DOHH2 (cell line): ENCODE measurements around the gene SERINC5.

Source experiments
- H3F3A ChIP-seq: fragments of 200-600 bp; sonication (generic), shearing (Covaris generic); 2 replicates; pipeline ENCODE4 v1.6.0; 2016; ENCODE audit warnings: antibody characterized with exemption, mild to moderate bottlenecking; ENCODE audit not compliant: control insufficient read depth, insufficient read depth
- H3K27ac ChIP-seq: fragments of 200-600 bp; sonication (generic); 2 replicates; pipeline ENCODE4 v1.5.1; 2014; ENCODE audit warnings: low read depth, mild to moderate bottlenecking, low read length, moderate library complexity
- H3K27me3 ChIP-seq: fragments of 200-600 bp; sonication (generic); 2 replicates; pipeline ENCODE4 v1.6.1; 2014; ENCODE audit warnings: mild to moderate bottlenecking, low read length, mixed read lengths; ENCODE audit not compliant: control insufficient read depth
- H3K36me3 ChIP-seq: fragments of 200-600 bp; sonication (generic); 2 replicates; pipeline ENCODE4 v1.6.1; 2014; ENCODE audit warnings: mild to moderate bottlenecking, low read length, moderate library complexity, mixed read lengths; ENCODE audit not compliant: control insufficient read depth
- H3K4me1 ChIP-seq: fragments of 200-600 bp; sonication (generic); 2 replicates; pipeline ENCODE4 v1.6.1; 2014; ENCODE audit warnings: mild to moderate bottlenecking, low read length, mixed read lengths; ENCODE audit not compliant: control insufficient read depth
- H3K4me2 ChIP-seq: fragments of 200-600 bp; sonication (generic); 2 replicates; pipeline ENCODE4 v1.6.0; 2014; ENCODE audit warnings: mild to moderate bottlenecking, low read length, moderate library complexity
- H3K4me3 ChIP-seq: fragments of 200-600 bp; sonication (generic); 2 replicates; pipeline ENCODE4 v1.5.1; 2014; ENCODE audit warnings: mild to moderate bottlenecking, low read length, mixed read lengths
- H3K79me2 ChIP-seq: fragments of 200-600 bp; sonication (generic); 2 replicates; pipeline ENCODE4 v1.6.1; 2014; ENCODE audit warnings: mild to moderate bottlenecking, low read length, mixed read lengths; ENCODE audit not compliant: control insufficient read depth
- H3K9me2 ChIP-seq: fragments of 200-600 bp; sonication (generic); replicated peaks from 2 replicates; pipeline ENCODE4 v1.6.1; 2014; ENCODE audit warnings: mild to moderate bottlenecking, low read length, mixed read lengths; ENCODE audit not compliant: control insufficient read depth
- H3K9me3 ChIP-seq: fragments of 200-600 bp; sonication (generic); 2 replicates; pipeline ENCODE4 v1.6.1; 2014; ENCODE audit warnings: antibody characterized with exemption, low read length, mixed read lengths; ENCODE audit not compliant: control insufficient read depth, insufficient read depth
- H4K20me1 ChIP-seq: fragments of 200-600 bp; sonication (generic); 2 replicates; pipeline ENCODE4 v1.6.0; 2014; ENCODE audit warnings: low read depth, mild to moderate bottlenecking, antibody characterized with exemption, low read length, moderate library complexity; ENCODE audit not compliant: control insufficient read depth, insufficient read depth
- CTCF ChIP-seq: fragments of 200-600 bp; sonication (generic); IDR thresholded peaks from one replicate; pipeline ENCODE4 v1.5.1; 2014; ENCODE audit warnings: antibody characterized with exemption, mild to moderate bottlenecking, low read depth, low read length; ENCODE audit not compliant: poor library complexity, severe bottlenecking
- EZH2phosphoT487 ChIP-seq: fragments of 200-600 bp; sonication (generic); IDR thresholded peaks from 2 replicates; pipeline ENCODE4 v1.6.1; 2017; ENCODE audit warnings: borderline replicate concordance, mild to moderate bottlenecking, antibody characterized with exemption, low read length, moderate library complexity, mixed read lengths

SERINC5 gene

GRCh38 chr5:80078921-80079320 is 176.9 kb downstream of the SERINC5 start:
- H3F3A ChIP-seq = no peaks in the 10 kb centered on the region
- no peaks in the 10 kb centered on the region for H3K79me2 ChIP-seq
- H3K4me3 ChIP-seq = no peak overlapping the region
- H3K9me3 ChIP-seq = no peaks in the 10 kb centered on the region
- TF ChIP-seq EZH2phosphoT487 (no peak), CTCF (no peak)
- H3K27ac ChIP-seq = no peak overlapping the region
- no peaks in the 10 kb centered on the region for H3K27me3 ChIP-seq
- H3K4me2 ChIP-seq = no peak overlapping the region
- H3K4me1 ChIP-seq = peaks cover 11% of the 10 kb centered on the region
- H3K36me3 ChIP-seq = no peaks in the 10 kb centered on the region
- H4K20me1 ChIP-seq = no peaks in the 10 kb centered on the region
- no peaks in the 10 kb centered on the region for H3K9me2 ChIP-seq

- Histone ChIP-seq H3K27me3 (no peaks in the 10 kb centered on the region), H3K9me2 (no peaks in the 10 kb centered on the region), H3K4me3 (no peak overlapping the region), H3K4me1 (no peaks in the 10 kb centered on the region), H3K79me2 (no peaks in the 10 kb centered on the region), H3K27ac (no peak overlapping the region), H3K9me3 (no peaks in the 10 kb centered on the region), H3K4me2 (no peak overlapping the region), H4K20me1 (no peaks in the 10 kb centered on the region), H3K36me3 (no peaks in the 10 kb centered on the region), H3F3A (no peaks in the 10 kb centered on the region)
- TF ChIP-seq EZH2phosphoT487 (no peak), CTCF (no peak)
Measured at GRCh38 chr5:80077051-80077714, 178.7 kb downstream of the SERINC5 start.

DNA sequence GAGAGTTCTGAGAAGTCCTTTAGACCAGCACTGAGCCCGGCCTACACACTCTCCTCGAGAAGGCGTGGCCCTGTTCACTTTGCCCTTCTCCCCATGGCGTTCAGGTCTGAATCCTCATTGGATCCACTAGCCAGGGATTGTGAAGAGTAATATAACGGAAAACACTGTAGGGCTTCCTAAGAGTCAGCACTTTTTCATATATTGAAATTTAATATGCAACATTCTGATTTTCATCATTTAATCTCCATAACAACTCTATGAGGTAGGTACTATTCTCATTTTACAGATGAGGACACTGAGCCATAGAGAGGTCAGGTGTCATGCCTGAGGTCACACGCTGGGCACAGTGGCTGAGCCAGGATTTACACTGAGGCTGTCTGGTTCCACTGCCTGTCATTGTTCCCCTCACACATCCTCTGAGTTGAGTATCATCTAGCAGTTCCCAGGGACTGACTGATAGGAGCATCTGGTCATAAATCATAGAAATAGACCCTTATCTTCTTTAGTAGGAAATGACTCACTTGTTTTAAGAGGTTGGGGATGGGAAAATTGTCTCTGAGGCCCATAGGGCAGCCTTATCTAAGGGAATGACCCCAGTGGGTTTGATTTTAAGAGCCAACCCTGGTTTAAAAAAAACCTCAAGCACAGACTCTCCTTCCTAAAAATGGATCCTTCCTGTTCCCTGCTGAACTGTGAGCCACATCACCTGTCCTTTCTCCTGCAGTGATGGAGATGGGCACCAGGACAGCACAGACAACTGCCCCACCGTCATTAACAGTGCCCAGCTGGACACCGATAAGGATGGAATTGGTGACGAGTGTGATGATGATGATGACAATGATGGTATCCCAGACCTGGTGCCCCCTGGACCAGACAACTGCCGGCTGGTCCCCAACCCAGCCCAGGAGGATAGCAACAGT is 179.5 kb downstream of the SERINC5 start:
- Histone ChIP-seq H3K27me3 (no peaks in the 10 kb centered on the region), H3K4me1 (no peaks in the 10 kb centered on the region), H3K27ac (no peak overlapping the region), H3K79me2 (no peaks in the 10 kb centered on the region), H3K4me2 (no peak overlapping the region), H3F3A (no peaks in the 10 kb centered on the region), H3K4me3 (no peak overlapping the region), H3K9me2 (no peaks in the 10 kb centered on the region), H3K36me3 (no peaks in the 10 kb centered on the region), H4K20me1 (no peaks in the 10 kb centered on the region), H3K9me3 (no peaks in the 10 kb centered on the region)
- TF ChIP-seq EZH2phosphoT487 (no peak), CTCF (no peak)
